K562 (cell line): ENCODE results near the gene PLEKHG3. TPM values are rescaled to one million over a fixed set of nuclear protein-coding genes. Genes with fewer than 3 reads are reported as not detected.

Source experiments
- ATAC-seq: fragments of 200-7000 bp; cut with Tn5 transposase; 3 replicates; pipeline ENCODE4 v1.9.1; 2020; ENCODE audit warnings: moderate library complexity
- BruUV-seq: library from RNA; stranded (reverse); fragments of 400-500 nt; replicated peaks from 2 replicates; lab custom pipeline; 2021; lab: Mats Ljungman, UMichigan
- CTCF ChIA-PET: fragments of 300-600 bp; formaldehyde crosslinking; extraction: SDS; loops from one replicate; lab custom pipeline; 2021; ENCODE audit warnings: low intra/inter-chr PET ratio; lab: Yijun Ruan, JAX
- POLR2A ChIA-PET: fragments of 300-600, 350-650 bp; sonication (Branson Sonifier 250); formaldehyde crosslinking; extraction: SDS; loops from one replicate; lab custom pipeline; 2021; ENCODE audit warnings: antibody characterized with exemption, inconsistent platforms; lab: Yijun Ruan, JAX
- DNase-seq, 4 experiments: peaks; one replicate each; pipeline versions ENCODE4 v3.0.0 to v3.0.0-alpha.2; 2011 to 2018; ENCODE audit warnings: low spot score in 3 of 4, mixed read lengths in 3 of 4; ENCODE audit errors: extremely low read depth in 1 of 4
- FAIRE-seq: peaks from 2 replicates; lab custom pipeline; 2011; peaks lifted over from hg19 to GRCh38; lab: Jason Lieb, UNC
- H2AFZ ChIP-seq: 2 replicates; pipeline ENCODE4 v1.6.0; 2011; ENCODE audit warnings: low read depth, low read length, control low read depth, inconsistent platforms
- H3K27ac ChIP-seq: fragments of 200-600 bp; 3 replicates; pipeline ENCODE4 v1.8.0; 2011; ENCODE audit warnings: low read depth, mild to moderate bottlenecking, control low read depth, inconsistent platforms, low read length, moderate library complexity, mixed read lengths; ENCODE audit errors: extremely low read depth
- H3K27me3 ChIP-seq, 2 experiments: fragments of 300-600 bp in 1 of 2; 2 replicates in 1 of 2; 3 replicates in 1 of 2; pipeline versions ENCODE4 v1.6.0 to v1.8.0; 2011; ENCODE audit warnings: inconsistent platforms in 2 of 2, low read length in 2 of 2, mild to moderate bottlenecking in 1 of 2, mixed read lengths in 1 of 2, moderate library complexity in 1 of 2; ENCODE audit not compliant: control insufficient read depth in 2 of 2, insufficient read depth in 2 of 2
- H3K36me3 ChIP-seq: fragments of 300-600 bp; 3 replicates; pipeline ENCODE4 v1.8.0; 2011; ENCODE audit warnings: mild to moderate bottlenecking, low read length, inconsistent platforms; ENCODE audit not compliant: control insufficient read depth, insufficient read depth
- H3K4me1 ChIP-seq, 2 experiments: fragments of 200-600 bp in 1 of 2; replicated peaks in 1 of 2; 2 replicates in 1 of 2; 3 replicates in 1 of 2; pipeline versions ENCODE4 v1.5.1 to v1.8.0; 2011; ENCODE audit warnings: inconsistent platforms in 2 of 2, low read length in 2 of 2, mild to moderate bottlenecking in 1 of 2, mixed read lengths in 1 of 2, moderate library complexity in 1 of 2; ENCODE audit not compliant: control insufficient read depth in 2 of 2, insufficient read depth in 2 of 2
- H3K4me2 ChIP-seq: 2 replicates; pipeline ENCODE4 v1.6.1; 2011; ENCODE audit warnings: low read length, control low read depth, inconsistent platforms, mixed read lengths; ENCODE audit not compliant: insufficient read depth
- H3K4me3 ChIP-seq: fragments of 200-600 bp; sonication (generic), shearing (Covaris generic); 2 replicates; pipeline ENCODE4 v1.5.1; 2016; ENCODE audit warnings: control low read depth, inconsistent platforms
- H3K79me2 ChIP-seq: fragments of 200-600 bp; 3 replicates; pipeline ENCODE4 v1.8.0; 2011; ENCODE audit warnings: low read length, inconsistent platforms; ENCODE audit not compliant: control insufficient read depth, insufficient read depth
- H3K9ac ChIP-seq, 2 experiments: 2 replicates each; pipeline versions ENCODE4 v1.6.0 to v1.6.1; 2011; ENCODE audit warnings: low read depth in 2 of 2, low read length in 2 of 2, control low read depth in 1 of 2, inconsistent platforms in 1 of 2, mild to moderate bottlenecking in 1 of 2, mixed read lengths in 1 of 2; ENCODE audit not compliant: insufficient read depth in 1 of 2
- H3K9me1 ChIP-seq: one replicate; pipeline ENCODE4 v1.6.0; 2011; ENCODE audit warnings: inconsistent platforms, mild to moderate bottlenecking, low read length, moderate library complexity; ENCODE audit not compliant: control insufficient read depth, insufficient read depth
- H3K9me3 ChIP-seq: replicated peaks from 2 replicates; pipeline ENCODE4 v1.5.1; 2011; ENCODE audit warnings: low read depth, low read length, inconsistent platforms; ENCODE audit not compliant: control insufficient read depth, insufficient read depth
- H4K20me1 ChIP-seq: replicated peaks from 2 replicates; pipeline ENCODE4 v1.6.1; 2011; ENCODE audit warnings: low read length, inconsistent platforms, mixed read lengths; ENCODE audit not compliant: control insufficient read depth, insufficient read depth
- ARID2 ChIP-seq: fragments of 450-650 bp; IDR thresholded peaks from 2 replicates; pipeline ENCODE4 v1.6.1; 2017; ENCODE audit warnings: antibody characterized with exemption, mild to moderate bottlenecking
- CBX3 ChIP-seq, 2 experiments: IDR thresholded peaks; 1 replicate in 1 of 2; 2 replicates in 1 of 2; pipeline ENCODE4 v1.6.1; 2012; ENCODE audit warnings: inconsistent platforms in 2 of 2, low read length in 2 of 2, borderline replicate concordance in 1 of 2, control low read depth in 1 of 2
- CHAMP1 ChIP-seq: fragments of 450-650 bp; IDR thresholded peaks from 2 replicates; pipeline ENCODE4 v1.6.1; 2016; ENCODE audit warnings: mild to moderate bottlenecking
- EWSR1 ChIP-seq: fragments of 450-650 bp; IDR thresholded peaks from 2 replicates; pipeline ENCODE4 v1.6.1; 2018; ENCODE audit warnings: borderline replicate concordance, mild to moderate bottlenecking, low read depth, moderate library complexity; ENCODE audit not compliant: partially characterized antibody
- FIP1L1 ChIP-seq: fragments of 200-400 bp; formaldehyde crosslinking; IDR thresholded peaks from 2 replicates; pipeline ENCODE4 v1.6.1; 2018; ENCODE audit warnings: mild to moderate bottlenecking, low read depth, low read length; ENCODE audit not compliant: poor library complexity, severe bottlenecking
- HNRNPLL ChIP-seq: fragments of 200-400 bp; formaldehyde crosslinking; IDR thresholded peaks from 2 replicates; pipeline ENCODE4 v1.6.1; 2017; ENCODE audit warnings: low read length, low read depth, mild to moderate bottlenecking; ENCODE audit not compliant: poor library complexity, severe bottlenecking
- NELFE ChIP-seq: IDR thresholded peaks from 2 replicates; pipeline ENCODE4 v1.6.1; 2011; ENCODE audit warnings: mild to moderate bottlenecking; ENCODE audit not compliant: insufficient read depth, insufficient read length
- SETDB1 ChIP-seq: IDR thresholded peaks from one replicate; pipeline ENCODE4 v1.6.1; 2012; ENCODE audit warnings: low read length, control low read depth, inconsistent platforms
- SP1 ChIP-seq: sonication (generic); formaldehyde crosslinking; IDR thresholded peaks from 2 replicates; pipeline ENCODE4 v1.8.1; 2022; ENCODE audit warnings: mild to moderate bottlenecking, missing genetic modification reagents
- STAT6 ChIP-seq: sonication (generic); formaldehyde crosslinking; IDR thresholded peaks from 2 replicates; pipeline ENCODE4 v1.8.1; 2023; ENCODE audit warnings: mild to moderate bottlenecking, missing genetic modification reagents
- ZBTB5 ChIP-seq: fragments of 450-650 bp; IDR thresholded peaks from 2 replicates; pipeline ENCODE4 v1.6.1; 2017; ENCODE audit warnings: antibody characterized with exemption
- ZNF232 ChIP-seq: sonication (generic); formaldehyde crosslinking; IDR thresholded peaks from 2 replicates; pipeline ENCODE4 v1.8.0; 2022; ENCODE audit warnings: mild to moderate bottlenecking, missing genetic modification reagents
- ZNF324 ChIP-seq: fragments of 250-450 bp; sonication (Bioruptor Pico); IDR thresholded peaks from 2 replicates; pipeline ENCODE4 v1.4.0; 2020; ENCODE audit warnings: mild to moderate bottlenecking
- ZNF445 ChIP-seq: fragments of 250-450 bp; sonication (Bioruptor Pico); IDR thresholded peaks from 2 replicates; pipeline ENCODE4 v1.4.0; 2020; ENCODE audit warnings: low read depth, mild to moderate bottlenecking, moderate library complexity
- ZNF511 ChIP-seq: sonication (generic); formaldehyde crosslinking; IDR thresholded peaks from 2 replicates; pipeline ENCODE4 v1.8.0; 2022; ENCODE audit warnings: mild to moderate bottlenecking, missing genetic modification reagents
- WGBS: fragments of 100-300 bp; shearing (Covaris generic); methylation state at CpG from one replicate; pipeline ENCODE4 v1.1.6; 2016; ENCODE audit warnings: low coverage, mixed read lengths; ENCODE audit not compliant: insufficient coverage; ENCODE audit errors: missing lambda C conversion rate; 5-methylcytosine and 5-hydroxymethylcytosine counted together
- in situ Hi-C: fragments of 300-500 bp; cut with MboI; formaldehyde crosslinking; loops from 4 replicates; pipeline ENCODE4 v1.15.0; 2018; ENCODE audit warnings: inconsistent platforms, mixed read lengths
- intact Hi-C: fragments of 100-400 bp; cut with micrococcal nuclease; formaldehyde crosslinking; loops from 2 replicates; pipeline ENCODE4 v1.14.2; 2022
- polyA plus RNA-seq, 8 experiments: library from polyadenylated mRNA; depleted of rRNA in 4 of 8; stranded (reverse) in 5 of 8; unstranded in 3 of 8; fragments of >200 nt; fragmentation: Nextera tagmentation in 2 of 8; fragmentation: Illumina TruSeq in 1 of 8; extraction: Ambion mirVana in 2 of 8; extraction: Trizol in 1 of 8; gene quantifications; 2 replicates each; pipeline versions ENCODE4 v1.2.1 to v1.2.3, GENCODE V29; 2011 to 2014; ENCODE audit warnings: inconsistent platforms in 1 of 8, missing spikeins in 1 of 8
- total RNA-seq, 7 experiments: library from RNA; depleted of rRNA in 6 of 7; stranded (reverse); fragments of >200 nt in 6 of 7; fragmentation: Illumina TruSeq in 2 of 7; extraction: Trizol in 2 of 7; gene quantifications; 2 replicates each; pipeline versions ENCODE4 v1.2.1 to v1.2.3, GENCODE V29; 2011 to 2021; ENCODE audit warnings: low replicate concordance in 1 of 7

Gene PLEKHG3
- total and polyA plus RNA-seq, 9 of the 15 experiments (the other 6 are each of a cell fraction or from before 2014, with no cell fraction given): 0.04 to 0.16 TPM; not detected in 7

DNA sequence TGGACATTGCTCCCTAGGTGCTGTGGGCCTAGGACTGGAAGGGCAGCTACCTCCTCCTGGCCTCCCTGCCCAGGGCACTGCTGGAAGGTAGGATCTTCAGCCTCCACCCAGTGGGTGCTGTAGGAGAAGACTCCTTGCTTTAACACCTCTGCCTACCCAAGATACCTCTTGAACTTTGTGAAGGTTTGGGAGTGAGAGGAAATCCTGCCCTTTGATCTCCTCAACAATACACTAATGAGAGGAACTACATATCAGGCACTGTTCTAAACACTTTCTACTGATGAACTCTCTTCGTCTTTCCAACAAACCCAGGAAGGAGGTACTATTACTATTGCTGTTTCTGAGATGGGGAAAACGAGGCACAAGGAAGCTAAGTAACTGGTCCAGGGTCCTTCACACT lies 66.9 kb downstream of the PLEKHG3 start:
- H3K9me3 ChIP-seq: no peaks in the 10 kb centered on the region
- no peak overlapping the region for H3K9ac ChIP-seq
- in situ Hi-C loops (no loop called here), intact Hi-C loops (no loop called here)
- no peaks in the 10 kb centered on the region for H4K20me1 ChIP-seq
- ATAC-seq: no peak
- POLR2A ChIA-PET: interaction anchor here (1.6 to 2.0 kb wide), 2 partner anchors 9 to 12 kb away, joined by 6 to 16 read pairs; no protein-coding TSS in a partner anchor
- no peaks in the 10 kb centered on the region for H3K9me1 ChIP-seq
- H3K4me1 ChIP-seq: peaks cover 0 to 10% of the 10 kb centered on the region in 2 experiments; a peak in 2 of 5 replicates
- peaks cover 78% of the 10 kb centered on the region for H3K36me3 ChIP-seq
- H3K4me2 ChIP-seq: no peak overlapping the region
- CTCF ChIA-PET: no interaction called here
- no peak overlapping the region for H2AFZ ChIP-seq
- H3K27me3 ChIP-seq: no peaks in the 10 kb centered on the region
- no peak for FAIRE-seq
- no peak for DNase-seq
- H3K4me3 ChIP-seq: no peak overlapping the region
- H3K27ac ChIP-seq: no peak overlapping the region
- H3K79me2 ChIP-seq: no peaks in the 10 kb centered on the region
- BruUV-seq: no TSS peak
- WGBS: 36% methylated on average over 2 of the region's 2 CpGs
- TF ChIP-seq ZNF324 (CRISPR knock-in tag): no peak
- no peak for TF ChIP-seq CHAMP1
- no peak for TF ChIP-seq ZNF445
- TF ChIP-seq ZNF232: no peak
- no peak for TF ChIP-seq STAT6
- no peak for TF ChIP-seq FIP1L1
- TF ChIP-seq ARID2: no peak
- TF ChIP-seq SP1 (CRISPR knock-in tag): no peak
- TF ChIP-seq CBX3 (IDR thresholded peaks at IDR 0.05; ENCODE audit: borderline replicate concordance in 1 of 2, low read length in 2 of 2): no peak
- no peak for TF ChIP-seq EWSR1
- TF ChIP-seq ZBTB5: no peak
- TF ChIP-seq ZNF511 (CRISPR knock-in tag): no peak
- TF ChIP-seq HNRNPLL: no peak
- no peak for TF ChIP-seq SETDB1
- no peak for TF ChIP-seq NELFE
